Right hindlimb (tissue), 1 donor: Measurements from ENCODE around the gene TMEM30A.

Experiments used
- DNase-seq: peaks from one replicate; pipeline ENCODE4 v3.0.0-alpha.2; 2018

The TMEM30A gene

DNA sequence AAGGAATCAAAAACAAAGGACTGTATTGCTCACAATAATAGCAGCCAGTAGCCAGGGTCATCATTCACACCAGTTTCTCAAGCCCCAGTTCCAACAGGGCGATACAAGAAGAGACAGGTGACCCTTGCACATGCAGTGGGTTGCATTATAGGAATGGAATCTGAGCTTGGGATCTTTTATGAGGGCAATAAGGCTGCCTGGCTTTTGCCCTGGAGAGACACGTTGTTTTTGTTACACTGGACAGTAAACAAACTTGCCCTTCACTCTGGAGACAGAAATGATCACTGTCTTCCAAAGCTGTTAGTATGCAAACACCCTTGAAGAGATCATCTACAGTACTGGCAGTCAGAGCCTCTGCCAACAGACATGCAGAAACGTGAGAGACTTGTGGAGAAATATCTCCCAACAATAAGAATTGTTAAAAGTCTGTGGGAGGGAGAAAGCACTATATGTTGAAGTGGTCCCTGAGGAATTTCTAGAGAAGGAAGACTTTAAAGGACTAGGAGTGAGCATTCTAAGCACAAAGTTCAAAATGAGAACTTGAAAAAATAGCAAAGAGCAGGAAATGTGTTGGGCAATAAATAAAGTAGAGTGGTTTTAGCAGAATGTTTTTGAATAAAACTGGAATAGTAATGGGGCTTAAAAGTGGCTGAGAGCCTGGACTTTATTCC is 72.5 kb downstream of the TMEM30A start:
- no peak for DNase-seq

DNA sequence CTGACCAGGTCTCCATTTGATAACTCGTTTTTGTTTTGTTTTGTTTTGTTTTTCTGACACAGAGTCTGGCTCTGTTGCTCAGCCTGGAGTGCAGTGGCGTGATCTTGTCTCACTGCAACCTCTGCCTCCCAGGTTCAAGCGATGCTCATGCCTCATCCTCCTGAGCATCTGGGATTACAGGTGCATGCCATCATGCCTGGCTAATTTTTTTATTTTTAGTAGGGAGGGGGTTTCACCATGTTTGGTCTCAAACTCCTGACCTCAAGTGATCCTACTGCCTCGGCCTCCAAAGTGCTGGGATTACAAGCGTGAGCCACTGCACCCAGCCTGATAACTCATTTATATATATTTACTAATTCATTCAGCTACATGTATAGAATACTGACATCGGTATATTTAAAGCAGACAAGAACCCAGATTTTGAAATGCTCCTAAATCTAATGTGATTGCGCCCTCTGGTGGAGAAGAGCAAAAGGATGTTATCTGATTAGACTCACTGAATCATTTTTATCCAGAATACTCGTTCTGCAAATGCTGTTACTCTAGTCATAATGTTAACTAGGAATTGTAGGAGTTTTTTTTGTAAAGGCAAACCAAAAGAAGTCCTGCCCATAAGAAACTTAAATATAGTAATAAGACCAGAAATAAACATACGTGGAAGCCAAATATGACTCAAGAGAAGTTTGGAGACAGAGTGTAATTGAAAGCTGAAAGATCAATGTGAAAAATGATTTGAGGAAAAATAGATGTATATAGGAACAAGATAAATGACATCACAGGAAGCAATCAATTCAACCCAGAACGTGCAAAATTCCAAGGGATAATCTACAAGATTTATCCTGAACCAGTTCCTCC is 73.5 kb downstream of the TMEM30A start:
- DNase-seq = peak; percentile 34

DNA sequence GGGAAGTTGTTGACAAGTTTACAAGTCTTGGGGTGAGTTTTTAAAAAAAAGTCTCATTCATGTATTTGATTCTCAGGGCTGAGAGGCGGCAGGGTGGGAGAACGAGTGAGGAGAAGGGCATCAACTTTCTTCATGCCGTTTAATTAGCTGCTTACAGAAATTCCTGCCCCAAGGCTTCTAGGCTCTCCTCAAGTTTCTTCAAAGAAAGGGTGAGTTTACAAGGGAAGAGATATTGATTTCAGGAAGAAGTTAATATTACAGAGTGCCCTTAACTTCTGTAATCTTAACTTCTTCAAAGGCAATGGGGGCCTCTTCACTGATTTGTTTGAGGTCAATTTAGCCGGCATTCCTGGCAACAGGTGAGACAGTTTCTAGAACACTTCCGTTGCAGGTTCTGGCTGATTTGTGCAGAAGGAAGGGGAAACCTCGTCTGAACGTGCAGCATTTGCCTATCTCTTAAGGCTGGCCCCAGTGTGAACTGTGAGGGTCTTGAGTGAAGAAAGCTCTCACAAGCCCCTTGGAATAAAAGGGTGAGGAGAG is 75.3 kb downstream of the TMEM30A start:
- no peak for DNase-seq

- peak; percentile 90 for DNase-seq
Measured at GRCh38 chr6:75208298-75209183, 76.1 kb downstream of the TMEM30A start.

DNA sequence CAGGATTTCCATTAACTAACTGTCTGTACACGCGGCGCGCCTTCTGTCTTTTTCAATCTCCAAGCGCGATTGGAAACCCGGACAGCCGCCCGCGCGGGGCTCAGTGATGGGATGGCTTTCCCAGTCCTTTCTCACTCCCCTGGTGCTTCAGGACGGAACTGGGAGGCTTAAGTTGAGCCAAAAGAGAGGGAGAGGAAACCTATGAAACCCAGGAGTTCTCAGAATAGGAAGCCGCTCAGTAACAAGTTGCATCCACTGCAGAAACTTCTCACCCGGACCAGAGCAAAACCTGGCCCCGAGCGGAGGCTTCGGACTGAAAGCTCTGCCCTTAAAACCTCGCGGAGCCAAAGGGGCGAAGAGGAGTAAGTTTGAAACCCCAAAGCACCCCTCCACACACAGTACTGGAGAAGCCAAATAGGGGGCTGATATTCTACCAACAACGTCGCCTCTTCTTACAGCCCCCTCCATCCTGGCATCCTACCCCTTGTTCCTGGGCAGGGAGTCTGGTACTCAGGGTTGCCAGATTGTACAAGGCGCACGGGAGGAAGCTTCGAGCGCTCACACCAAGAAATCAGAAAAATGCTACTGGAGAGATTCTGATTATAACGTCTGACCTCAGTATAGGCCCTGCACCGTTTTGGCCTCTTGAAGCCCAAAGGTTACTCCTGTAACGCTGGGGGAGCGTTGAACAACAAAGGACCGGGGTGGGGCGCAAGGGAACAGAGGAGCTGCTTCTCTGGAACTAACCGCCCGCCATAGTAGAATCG is 77.8 kb downstream of the TMEM30A start:
- DNase-seq = peak; percentile 82

- peak; percentile 98 for DNase-seq
Measured at GRCh38 chr6:75205776-75206575, 78.6 kb downstream of the TMEM30A start, which contains the start of gene COL12A1. Gene COL12A1, minus strand, starts transcription at chr6:75206053. Its CDS starts 3,261 bp downstream, at chr6:75202792.

- DNase-seq = peak; percentile 70
Measured at GRCh38 chr6:75204959-75205775, 79.4 kb downstream of the TMEM30A start.

GRCh38 chr6:75204217-75204958 is 80.2 kb downstream of the TMEM30A start:
- DNase-seq = peak; percentile 93

DNA sequence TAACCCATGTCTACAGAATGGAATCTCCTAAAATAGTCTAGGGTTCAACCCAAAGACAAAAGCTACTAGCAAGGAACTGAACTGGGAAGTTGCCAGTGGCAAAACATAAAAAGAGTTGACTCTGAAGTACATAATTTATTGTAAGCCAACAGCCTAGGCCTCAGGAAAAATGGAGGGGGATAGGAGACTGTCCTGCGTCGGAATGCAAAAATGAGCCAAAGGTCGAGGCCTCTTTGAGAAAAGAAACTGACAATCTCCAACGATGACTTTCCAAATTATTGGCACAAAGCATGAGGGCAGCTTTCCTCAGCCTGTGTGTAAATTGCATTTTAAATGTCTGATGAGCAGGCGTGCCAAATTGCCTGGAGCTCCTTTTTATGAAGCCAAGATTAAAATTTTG is 80.9 kb downstream of the TMEM30A start:
- peak; percentile 56 for DNase-seq
